HG03196 (cell line): ENCODE results near the gene FCN2.

ENCODE experiments used
- ATAC-seq: cut with Tn5 transposase; IDR thresholded peaks from one replicate; pipeline ENCODE4 v1.9.1; 2021; ENCODE audit not compliant: unreplicated experiment

FCN2 gene

DNA sequence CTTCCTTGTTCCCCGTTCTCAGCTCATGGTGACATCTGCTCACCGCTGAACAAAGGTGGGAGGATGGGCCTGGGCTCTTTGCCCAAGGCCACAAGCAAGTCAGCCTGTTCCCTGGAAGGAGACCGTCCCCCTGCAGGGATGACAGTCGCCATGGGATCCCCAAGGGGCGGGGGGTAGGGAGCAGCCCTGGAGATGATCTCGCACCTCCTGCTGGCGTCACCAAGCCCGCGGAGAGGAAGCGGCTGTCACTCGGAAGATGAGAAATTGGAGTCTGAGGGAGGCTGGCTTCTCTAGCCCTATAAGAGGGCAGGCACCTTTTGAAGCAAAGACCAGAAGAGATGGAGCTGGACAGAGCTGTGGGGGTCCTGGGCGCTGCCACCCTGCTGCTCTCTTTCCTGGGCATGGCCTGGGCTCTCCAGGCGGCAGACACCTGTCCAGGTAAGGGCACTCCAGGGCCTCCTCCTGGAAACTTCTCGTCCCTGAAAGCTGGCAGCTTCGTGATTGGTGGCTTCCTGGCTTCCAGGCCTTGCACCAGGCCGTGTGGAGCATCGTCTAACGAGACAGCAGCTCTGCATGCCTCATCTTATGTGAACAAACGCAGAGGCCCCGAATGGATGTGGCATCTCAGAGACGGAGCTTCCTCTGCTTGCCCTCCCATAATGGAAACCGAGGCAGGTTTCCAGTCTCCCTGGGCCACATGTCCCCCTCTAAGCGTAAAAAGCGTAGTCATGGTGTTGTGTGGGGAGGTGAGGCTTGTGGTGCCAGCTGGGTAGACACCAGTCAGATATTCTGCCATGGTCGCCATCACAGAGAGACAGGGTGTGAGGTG is at the start of gene FCN2:
TSS of gene FCN2 (plus strand) at position 327 of the 829 bp plus-strand sequence. CDS start at position 339, 12 bp downstream.
- no peak for ATAC-seq

DNA sequence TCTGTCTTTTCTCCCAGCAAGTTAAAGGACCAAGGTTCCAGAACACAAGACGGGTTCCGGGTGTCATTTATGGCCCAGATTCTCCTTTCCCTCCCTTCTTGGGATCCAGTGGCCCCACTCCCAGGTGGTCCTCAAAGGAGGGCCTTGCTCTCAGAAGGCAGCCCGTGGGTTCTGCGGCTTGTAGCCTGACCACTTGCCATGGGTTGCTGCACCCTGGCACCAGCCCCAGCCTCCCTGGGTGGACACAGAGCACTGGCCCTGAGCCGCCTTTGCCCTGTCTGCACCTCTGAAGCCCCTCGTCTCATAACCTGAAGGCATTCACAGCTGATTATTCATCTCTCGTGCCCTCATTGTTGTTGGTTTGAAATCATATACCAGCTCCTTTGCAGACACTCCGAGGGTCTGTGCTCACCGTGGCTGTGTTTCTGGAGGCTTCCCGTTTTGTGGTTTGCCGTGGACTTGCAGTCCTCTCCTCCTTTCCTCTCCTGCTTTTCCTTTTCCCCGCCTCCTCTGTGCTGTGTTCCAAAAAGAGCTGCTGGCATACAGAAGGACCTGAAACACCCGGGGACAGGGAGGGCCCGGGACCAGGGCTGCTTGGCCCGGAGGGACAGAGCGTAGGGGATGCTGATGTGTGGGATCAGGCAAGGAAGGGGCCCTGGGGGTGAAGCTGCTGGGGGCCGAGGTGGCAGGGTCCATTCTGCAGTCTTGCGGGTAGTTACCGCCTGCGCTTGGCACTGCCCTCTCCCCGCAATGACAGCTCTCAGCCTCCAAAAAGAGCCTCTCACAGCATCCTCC is 49.5 kb upstream of the FCN2 start:
- no peak for ATAC-seq

DNA sequence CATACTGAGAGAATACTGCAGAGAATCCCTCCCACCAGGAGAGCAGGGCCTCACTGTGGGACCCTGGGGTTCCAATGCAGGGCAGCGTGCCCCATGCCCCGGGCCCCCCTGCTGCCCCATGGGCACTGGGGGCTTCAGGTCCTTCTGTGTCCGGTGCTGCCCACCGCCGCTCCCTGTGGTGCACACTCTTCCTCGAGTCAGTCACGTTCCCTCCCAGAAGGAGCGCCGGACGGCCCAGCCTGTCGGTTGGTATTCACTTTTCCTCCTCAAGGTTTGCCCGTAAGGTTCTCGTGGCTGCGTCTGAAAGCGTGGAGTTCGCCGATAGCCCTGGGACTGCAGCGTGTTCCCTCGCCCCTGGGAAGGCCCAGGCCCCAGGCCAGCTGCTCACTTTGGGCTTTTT is 48.1 kb upstream of the FCN2 start:
- no peak for ATAC-seq

DNA sequence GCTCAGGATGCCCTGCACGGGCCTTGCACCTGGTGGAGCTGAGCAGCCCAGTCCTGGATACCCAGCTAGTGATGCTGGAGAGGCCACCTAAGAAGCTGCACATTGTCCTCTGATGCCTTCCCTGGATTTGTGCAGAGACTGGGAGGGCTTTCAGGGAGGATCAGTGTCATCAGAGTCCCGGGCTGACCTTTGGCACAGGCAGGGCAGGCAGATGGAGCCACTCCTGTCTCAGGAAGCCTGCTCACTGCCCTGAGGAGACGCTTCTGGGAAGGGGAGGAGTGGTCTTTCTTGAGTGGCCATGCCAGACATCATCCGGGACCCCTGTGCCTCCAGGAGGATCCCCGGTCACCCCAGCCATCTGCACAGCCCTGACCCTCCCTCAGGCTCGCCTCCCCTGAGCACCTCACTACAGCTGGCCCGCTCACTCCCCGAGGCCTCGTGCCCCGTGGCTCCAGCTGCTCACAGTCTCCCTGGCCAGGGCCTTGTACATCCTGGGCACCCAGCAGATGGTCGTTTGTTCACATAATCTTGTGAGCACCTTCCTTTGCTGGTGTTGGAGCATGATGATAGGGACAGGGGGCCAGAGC is 47.2 kb upstream of the FCN2 start:
- no peak for ATAC-seq

DNA sequence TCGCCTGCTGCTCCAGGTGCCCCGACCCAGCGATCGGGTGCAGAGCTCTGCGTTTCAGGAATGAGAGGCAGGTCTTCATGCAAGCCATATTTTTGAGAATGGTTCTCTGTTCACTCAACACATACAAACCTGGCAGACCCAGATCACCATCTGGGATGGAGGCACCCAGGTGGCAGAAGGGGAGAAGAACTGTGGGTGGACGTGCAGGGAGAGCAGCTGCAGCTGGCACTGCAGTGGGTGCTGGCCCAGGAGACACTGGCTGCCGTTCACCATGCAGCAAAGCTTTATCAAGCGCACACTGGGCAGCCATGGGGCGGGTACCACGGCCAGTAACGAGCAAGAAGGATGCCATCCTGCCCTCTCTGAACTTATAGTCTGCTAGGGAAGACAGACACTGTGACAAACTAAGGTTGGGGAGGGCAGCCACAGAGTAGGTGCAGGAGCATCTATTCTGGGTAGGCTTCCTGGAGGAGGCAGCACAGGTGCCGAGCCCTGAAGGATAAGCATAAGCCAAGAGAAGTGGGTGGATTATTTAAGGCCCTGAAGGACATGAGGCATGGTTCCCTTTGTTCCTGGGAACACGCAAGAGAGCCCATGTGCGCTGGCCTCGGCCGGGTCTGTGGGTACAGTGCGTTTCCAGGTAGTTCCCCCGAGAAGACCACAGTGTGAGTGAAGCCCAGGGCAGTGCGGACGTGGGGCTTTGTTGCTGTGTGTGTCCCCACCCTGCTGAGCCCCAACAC is 46.2 kb upstream of the FCN2 start:
- no peak for ATAC-seq

DNA sequence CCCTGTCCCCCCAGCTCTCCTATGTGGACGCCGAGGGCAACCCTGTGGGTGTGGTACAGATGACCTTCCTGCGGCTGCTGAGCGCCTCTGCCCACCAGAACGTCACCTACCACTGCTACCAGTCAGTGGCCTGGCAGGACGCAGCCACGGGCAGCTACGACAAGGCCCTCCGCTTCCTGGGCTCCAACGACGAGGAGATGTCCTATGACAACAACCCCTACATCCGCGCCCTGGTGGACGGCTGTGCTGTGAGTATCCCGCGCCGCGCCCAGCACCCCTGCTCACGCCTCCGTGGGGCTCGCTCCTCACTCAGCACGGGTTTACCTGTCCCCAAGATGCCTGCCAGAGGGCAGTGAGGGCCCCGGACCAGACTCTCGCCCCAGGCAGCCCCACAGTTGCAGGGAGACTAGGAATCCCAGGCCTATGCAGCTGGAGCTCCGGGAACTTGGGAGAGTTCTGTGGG is 45.6 kb upstream of the FCN2 start:
- no peak for ATAC-seq

DNA sequence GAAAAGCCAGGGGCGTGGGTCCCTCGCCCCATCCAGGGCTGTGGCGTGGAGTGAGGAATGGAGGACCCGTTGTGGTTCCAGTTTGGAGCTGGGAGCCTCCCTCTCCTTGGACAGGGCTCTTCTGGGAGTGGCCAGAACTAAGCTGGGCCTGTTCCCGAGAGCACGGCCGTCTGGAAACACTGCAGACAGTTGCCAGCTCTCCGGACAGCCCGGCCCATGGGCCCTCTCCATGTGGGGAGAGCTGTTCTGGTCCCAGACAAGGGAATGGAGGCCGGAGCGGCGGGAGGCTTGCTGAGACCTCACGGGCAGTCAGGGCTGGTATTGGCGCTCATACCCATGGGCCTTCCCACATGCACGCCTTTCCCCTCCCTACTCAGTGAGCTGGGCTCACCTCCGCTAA is 45.2 kb upstream of the FCN2 start:
- no peak for ATAC-seq

DNA sequence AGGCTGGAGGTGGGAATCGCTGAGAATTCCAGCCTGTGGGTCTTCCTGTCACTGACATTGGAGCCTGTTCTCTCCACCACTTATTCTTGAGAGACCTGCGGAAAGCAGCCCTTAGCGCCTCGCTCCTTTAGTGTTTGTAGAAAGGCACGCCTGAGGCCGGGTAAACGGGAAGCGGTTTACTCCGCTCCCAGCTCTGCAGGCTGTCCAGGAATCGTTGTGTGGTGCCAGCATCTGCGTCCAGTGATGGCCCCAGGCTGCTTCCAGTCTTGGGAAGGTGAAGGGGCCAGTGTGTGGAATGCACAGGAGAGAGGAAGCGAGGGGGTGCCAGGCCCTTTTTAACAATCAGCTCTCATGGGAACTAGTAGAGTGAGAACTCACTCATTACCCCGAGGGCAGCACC is 44.6 kb upstream of the FCN2 start:
- no peak for ATAC-seq

DNA sequence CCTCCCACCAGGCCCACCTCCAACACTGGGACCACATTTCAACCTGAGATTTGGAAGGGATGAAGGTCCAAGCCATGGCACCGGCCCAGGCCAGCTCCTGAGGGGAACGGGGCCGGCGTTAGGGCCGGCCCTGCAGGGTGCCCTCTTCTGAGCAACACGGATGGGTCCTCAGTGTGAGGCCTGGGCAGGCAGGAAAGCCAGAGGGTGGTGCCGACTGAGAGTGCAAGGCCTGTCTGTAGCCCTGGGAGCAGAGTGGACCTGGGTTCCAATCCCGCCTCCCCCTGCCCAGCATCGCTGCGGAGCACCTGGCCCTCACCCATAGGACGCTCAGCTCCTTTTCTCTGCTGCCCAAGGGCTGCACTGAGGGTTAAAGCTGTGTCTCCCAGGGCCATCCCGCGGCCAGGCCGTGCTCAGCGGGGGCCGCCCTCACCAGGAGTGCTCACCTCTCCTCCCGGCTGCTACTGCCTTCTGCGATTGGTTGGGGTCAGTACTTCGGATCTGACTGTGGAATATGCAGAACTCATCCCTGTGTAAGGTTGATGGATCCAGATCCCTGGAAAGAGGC is 44.1 kb upstream of the FCN2 start:
- ATAC-seq: no peak

DNA sequence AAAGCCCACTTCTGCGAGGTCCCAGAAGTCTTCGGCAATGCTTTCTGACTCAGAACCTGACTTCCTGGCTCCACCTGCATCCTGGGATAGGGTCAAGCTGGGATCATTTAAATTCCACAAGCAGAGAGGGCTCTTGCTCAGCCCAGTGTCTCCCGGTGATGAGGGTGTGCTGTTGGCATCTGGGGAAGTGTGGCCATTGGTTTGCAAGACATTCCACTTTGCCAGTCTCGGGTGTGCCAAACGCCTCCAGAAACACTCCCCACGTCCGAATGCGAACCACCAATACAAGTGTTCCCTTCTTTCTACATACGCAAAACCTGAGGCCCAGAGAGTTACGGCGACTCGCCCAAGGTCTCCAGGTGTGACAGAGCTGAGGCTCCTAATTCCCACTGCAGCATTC is 43.1 kb upstream of the FCN2 start:
- no peak for ATAC-seq

DNA sequence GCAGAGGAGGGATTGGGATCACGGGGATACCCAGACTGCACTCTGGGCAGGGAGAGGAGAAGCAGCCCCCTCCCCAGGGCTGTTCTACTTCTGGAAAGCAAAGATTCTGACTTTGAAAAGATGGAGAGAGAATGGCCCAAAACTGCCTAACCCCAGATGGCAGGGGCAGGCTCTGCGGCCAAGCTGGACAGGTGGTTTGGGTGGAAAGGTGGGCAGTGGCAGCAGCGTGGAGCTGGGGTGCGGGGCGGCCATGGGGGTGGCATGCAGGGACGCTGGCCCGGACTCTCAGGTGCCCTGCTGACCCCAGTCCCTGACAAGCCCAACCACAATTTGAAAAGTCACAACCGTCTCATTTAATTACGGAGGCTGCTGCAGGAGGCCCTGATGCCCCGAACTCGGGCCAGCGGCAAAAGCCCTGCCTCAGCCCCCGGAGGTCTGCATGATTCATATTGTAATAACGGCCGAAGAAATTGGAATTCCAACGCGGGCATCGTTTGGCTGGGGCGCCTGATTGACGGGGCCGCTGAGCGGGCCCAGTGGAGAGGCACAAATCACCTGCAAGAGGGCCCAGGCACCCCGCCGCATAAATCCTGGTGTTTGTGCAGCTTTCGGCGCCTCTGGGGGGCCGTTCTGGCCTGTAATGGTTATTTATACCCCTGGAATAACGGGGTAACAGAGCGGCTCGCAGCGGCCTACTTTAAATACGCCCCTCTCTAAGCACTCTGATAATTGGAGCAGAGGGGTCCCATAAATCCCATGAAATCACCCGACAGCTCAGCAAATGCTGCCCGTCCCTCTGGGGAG is 41.8 kb upstream of the FCN2 start:
- ATAC-seq: no peak

DNA sequence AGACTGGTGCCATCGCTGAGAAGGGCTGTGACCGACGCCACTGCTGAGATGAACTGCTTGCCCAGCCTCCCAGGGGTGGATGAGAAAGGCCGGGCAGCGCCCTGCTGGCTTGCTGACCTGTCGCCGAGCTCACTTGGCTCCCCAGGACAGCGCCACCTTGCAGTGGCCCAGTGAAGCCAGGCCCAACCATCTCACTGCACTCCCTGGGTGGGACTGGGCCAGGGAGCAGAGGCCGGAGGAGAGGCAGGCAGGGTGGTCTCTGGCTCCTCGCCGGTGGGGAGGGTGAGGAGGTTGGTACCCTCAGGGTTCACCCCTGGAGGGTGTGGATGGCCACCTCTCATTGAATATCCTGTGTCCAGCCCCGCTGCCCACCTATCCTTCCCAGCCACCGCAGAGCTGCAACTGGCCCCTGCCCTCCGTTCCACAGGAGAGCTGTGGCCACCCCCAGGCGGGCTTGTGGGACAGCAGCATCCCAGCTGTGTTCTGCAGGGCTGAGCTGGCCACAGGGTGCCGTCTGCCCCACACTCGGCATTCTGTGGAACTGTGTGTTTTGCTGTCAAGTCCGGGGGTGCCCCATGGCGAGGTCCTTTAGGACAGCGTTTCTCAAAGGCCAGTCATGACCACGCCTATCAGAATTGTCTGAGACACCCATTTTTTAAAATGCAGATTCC is 41.0 kb upstream of the FCN2 start:
- no peak for ATAC-seq

DNA sequence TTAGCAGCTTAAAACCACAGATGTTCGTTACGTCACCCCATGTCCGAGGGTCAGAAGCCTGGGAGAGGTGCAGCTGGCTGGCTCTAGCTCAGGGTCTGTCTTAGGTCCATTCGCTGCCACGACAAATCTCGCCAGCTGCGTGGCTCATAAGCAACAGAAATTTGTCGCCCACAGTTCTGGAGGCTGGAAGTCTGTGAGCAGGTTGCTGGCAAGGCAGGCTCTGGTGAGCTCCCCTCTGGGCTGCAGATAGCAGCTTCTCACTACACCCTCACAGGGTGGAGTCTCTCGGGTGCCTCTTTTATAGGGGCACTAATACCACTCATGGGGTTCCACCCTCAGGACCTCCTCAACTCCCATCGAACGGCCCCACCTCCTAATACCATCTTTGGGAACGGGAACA is 40.1 kb upstream of the FCN2 start:
- no peak for ATAC-seq

DNA sequence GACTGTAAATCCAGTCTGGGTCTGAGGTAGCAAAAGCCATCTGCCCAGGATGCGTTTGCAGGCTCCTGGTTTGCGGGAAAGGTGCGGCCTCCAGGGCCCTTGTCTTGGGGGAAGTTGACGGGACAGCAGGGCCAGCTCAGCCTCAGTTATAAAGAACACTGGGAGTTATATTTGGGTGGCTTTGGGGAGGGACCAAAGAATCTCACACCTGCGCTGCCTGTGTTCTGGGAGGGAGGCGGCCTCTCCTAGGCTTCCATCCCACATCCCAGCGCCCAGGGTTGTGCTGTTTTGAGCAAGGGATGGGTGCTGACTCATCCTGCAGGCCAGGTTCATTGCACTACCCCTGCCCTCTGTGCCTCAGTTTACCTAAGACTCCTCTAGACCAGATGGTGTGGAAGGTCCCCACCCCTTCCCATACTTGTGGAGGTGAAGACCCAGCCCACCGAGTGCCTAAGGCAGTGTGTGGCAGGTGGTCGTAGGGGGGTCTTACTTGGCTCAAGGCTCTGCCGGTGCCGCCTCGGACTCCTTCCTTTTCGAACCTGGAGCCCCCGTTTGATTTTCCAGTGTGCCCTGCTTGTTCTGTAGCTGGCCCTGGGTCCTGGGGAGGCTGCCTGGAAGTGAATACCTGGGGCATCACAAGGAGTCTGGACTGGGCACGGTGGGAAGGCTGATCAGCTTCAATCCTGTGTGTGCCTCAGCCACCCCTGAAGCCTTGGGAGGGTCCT is 39.3 kb upstream of the FCN2 start:
- ATAC-seq: no peak

DNA sequence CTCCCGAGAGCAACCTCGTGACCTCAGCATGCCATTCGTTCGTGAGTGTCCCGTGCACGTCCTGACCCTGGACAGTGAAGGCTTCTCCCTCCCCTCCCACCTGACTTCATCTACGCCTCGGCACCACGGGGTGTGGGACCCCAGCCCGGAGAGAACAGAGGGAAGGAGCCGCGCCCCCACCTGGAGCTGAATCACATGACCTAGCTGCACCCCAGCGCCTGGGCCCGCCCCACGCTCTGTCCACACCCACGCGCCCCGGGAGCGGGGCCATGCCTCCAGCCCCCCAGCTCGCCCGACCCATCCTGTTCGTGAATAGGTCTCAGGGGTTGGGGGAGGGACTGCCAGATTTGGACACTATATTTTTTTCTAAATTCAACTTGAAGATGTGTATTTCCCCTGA is 38.3 kb upstream of the FCN2 start:
- no peak for ATAC-seq

DNA sequence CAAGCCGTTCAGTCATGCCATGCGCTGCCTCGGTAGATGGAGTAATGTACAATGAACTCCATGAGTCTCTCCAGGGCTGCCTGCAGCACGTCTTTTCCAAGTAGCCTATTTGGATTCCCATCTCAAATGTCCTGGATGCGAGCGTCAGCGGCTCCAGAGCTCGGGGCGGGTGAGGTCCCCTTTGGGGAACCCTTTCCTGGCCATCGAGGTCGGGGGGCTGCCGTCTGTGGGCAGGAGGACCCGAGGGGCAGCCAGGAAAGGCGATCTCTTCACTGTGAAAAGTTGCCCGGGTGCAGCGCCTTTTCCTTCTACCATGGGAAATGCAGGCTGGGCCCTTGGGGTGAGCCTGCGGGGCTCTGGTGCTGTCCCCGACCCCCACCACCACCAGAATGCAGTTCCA is 36.9 kb upstream of the FCN2 start:
- no peak for ATAC-seq

DNA sequence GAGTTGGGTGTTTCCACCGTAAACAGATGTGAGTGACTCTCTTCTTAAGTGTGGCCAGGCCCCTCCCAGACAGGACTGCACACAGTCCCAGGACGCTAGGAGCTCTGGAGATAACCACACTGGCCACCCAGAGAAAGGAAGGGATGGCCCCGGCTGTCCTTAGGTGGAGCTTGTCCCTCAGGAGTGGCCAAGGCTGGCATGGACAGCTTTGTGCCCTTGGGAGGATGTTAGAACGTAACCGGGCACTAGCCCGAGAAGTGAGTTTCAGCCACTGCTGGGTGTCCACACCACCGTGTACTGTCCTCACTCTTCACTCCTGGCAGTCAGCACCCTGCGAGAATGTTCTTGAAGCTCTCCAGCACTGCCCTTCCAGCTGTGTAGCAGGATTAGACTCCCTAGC is 35.8 kb upstream of the FCN2 start:
- ATAC-seq: no peak

DNA sequence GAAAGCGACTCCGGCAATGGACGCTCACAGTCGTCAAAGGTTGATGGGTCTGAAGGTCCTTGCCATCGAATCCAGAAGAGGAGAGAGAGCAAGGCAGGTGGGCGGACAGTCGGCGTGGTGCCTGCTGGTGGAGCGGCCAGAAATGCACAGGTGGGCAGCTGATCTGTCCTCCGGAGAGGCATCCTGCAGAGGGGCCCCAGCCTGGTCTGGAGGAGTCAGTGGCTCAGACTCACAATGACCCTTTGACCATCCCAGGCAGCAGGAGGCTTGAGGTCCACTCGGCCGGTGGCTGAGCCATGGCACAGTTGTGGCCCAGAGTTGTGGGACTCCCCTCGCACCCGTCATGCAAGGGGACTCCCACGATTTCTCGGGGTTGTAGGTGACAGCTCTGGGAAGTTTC is 34.4 kb upstream of the FCN2 start:
- no peak for ATAC-seq

DNA sequence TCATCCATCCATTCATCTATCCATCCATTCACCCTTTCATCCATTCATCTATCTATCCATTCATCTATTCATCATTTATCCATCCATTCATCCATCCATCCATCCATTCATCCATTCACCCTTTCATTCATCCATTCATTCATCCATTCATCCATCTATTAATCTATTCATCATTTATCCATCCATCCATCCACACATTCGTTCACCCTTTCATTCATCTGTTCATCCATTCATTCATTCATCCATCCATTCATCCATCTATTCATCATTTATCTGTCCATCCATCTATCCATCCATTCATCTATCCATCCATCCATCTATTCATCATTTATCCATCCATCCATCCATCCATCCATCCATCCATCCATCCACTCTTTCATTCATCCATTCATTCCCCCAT is 33.9 kb upstream of the FCN2 start:
- ATAC-seq: no peak
